GM18508 (cell line): ENCODE results near the gene BAIAP2L1.
"Not testable (repeated sequence)": the region's sequence is repeated elsewhere in the genome, so short reads cannot be mapped to it uniquely, and the experiment has no call there.

ENCODE experiments used
- ATAC-seq: cut with Tn5 transposase; IDR thresholded peaks from one replicate; pipeline ENCODE4 v1.9.1; 2021; ENCODE audit warnings: moderate number of reproducible peaks; ENCODE audit not compliant: insufficient read depth, unreplicated experiment

BAIAP2L1 gene

DNA sequence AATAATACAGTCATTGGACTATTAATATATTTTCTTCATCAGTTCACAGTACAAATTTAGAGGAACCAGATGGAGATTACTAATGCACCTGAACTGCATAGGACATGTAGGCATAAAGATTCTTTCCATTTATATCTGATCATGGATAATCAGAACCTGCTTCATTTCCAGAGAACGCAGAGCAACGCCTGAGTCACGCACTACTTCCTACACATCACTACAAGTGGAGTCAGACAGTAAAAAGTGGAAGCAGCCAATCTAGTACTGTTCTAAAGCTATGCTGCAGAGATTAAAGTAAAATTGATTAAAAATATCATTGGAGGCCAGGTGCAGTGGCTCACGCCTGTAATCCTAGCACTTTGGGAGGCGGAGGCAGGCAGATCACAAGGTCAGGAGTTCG is 76.1 kb downstream of the BAIAP2L1 start:
- no peak for ATAC-seq

- ATAC-seq, result no peak
Observed at GRCh38 chr7:98323597-98324322, 77.1 kb downstream of the BAIAP2L1 start.

GRCh38 chr7:98322331-98323270 is 78.3 kb downstream of the BAIAP2L1 start:
- no peak for ATAC-seq

DNA sequence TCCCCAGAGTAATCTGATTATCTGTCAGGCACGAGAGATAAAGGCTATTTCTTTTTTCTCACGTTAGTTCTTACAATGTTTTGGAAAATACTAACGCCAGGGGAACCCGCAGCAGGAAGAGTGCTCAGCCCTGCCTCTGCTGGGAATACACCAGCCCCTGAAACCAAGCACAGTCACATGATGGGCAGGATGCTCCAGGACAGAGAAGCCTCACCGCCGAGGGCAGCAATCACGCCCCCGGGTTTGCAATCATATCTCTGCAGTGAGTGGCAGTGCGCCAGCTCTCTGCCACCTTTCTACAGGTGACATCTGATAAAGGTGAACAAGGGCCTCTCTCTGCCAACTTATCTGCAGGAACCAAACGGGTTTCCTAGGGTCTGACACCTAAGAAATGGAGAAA is 79.6 kb downstream of the BAIAP2L1 start:
- ATAC-seq, result no peak

DNA sequence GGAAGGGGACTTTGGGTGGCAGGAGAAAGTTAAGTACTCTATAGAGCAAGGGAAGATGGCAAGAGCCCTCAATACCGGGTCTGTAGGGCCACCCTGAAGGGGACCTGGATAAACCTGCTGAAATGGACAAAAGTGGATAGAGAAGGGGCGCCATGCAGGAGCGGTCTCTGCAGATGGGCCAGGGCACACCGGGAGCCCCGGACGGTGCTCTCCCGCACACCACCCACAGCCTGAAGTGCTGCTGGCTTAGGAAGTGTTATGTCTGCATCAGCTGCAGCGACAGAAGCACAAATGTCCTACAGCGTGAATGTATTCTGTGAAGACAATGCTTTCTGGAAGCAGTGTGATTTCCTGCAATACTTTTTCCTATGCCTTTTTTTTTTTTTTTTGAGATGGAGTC is 81.7 kb downstream of the BAIAP2L1 start:
- ATAC-seq, result no peak

- ATAC-seq, result no peak
Observed at GRCh38 chr7:98317366-98318040, 83.4 kb downstream of the BAIAP2L1 start.

- ATAC-seq, result not testable (repeated sequence)
Observed at GRCh38 chr7:98315994-98316527, 84.8 kb downstream of the BAIAP2L1 start.

DNA sequence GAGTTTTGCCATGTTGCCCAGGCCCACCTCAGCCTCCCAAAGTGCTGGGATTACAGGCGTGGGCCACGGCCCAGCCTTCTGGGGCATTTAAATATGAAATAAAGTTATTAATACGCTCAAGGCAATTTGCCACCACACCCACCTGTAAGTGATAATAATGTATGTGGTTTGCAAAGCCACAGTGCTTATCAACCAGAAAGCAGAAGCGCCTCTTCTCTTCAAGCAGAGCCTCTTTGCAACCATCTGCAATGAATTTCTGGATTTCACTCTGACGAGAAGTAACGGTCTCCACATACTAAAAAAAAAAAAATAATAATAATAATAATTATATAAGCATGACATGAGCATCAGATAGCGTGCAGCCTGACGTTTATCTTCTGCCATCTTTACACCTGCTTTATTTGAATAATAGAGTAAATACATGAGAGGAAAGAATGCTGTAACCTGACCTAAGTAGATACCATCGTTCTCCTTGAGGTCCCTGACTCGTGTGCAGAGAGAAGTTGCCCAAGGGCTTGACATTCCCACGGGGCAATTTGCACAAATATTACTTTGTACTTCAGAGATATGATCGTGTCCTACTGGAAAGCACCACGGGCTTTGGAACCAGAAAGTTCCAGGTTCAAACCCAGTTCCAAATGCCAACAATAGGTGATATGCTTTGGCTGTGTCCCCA is 85.4 kb downstream of the BAIAP2L1 start:
- no peak for ATAC-seq

- no peak for ATAC-seq
Observed at GRCh38 chr7:98314469-98314868, 86.4 kb downstream of the BAIAP2L1 start.

GRCh38 chr7:98312201-98312600 is 88.7 kb downstream of the BAIAP2L1 start:
- ATAC-seq, result no peak

- no peak for ATAC-seq
Observed at GRCh38 chr7:98309566-98309965, 91.3 kb downstream of the BAIAP2L1 start.

GRCh38 chr7:98307971-98308466 is 92.9 kb downstream of the BAIAP2L1 start:
- ATAC-seq, result no peak

DNA sequence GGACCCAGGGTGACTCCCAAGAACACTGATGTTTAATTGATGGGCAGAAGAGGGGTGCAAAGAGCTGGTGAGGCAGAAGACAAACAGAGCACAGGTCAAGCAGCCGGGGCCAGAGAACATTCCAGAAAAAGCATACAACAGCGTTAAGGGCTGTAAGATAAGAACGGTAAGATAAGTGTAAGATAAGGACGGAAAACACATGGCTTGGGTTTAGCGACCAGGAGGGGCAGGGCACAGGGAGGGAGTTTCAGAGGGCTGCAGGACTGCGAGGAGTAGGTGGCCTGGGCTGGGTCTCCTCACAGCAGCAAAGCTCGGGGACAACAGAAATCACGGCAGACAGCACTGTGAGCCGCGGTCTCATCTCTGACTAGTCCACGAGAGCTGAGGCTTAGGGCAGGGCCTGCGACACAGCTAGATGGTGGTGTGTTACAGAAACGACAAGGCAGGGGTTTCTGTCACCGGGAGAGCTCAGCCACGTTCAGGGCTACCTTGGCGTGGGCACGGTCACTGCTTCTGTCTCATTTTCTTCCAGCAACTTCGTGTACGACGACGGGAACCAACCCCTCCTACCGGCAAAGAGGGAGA is 94.8 kb downstream of the BAIAP2L1 start:
- ATAC-seq, result no peak

GRCh38 chr7:98303906-98304305 is 97.0 kb downstream of the BAIAP2L1 start:
- no peak for ATAC-seq

GRCh38 chr7:98303176-98303865 is 97.6 kb downstream of the BAIAP2L1 start:
- ATAC-seq, result no peak

DNA sequence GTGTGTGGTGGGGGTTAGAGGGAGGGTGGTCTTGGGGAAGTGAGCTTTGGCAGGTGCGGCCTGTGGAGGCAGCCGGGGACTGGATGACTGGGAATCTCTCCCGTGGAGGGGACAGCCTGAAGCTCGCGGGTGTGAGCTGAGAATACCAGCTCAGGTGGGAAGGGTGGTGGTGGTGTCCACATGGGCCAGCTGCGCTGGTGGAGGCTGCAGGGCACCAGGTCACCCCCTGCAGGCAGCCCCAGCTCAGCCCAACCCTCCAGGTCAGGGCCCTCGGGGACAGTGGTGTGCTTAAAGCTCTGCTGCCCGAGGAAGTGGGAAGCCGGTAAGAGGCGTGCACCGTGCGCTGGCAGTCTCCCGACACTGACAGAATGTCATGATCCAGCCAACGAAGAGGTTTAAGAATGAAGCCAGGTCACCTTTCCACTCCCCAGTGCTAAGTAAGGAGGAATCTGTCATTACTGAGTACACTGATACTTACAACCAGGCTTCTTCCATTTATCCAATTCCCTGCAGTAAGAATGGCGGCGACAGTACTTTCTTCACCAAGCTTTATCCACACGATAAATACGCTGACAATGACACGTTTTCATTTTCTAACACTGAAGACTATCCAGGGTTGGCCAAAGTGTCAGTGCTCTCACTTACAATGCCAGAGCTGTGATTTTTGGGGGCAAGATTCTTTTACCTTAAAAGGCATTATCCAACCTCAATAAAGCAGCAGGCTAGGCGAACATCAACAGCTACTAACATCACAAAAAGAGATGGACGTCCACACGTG is 99.0 kb downstream of the BAIAP2L1 start:
- no peak for ATAC-seq

- ATAC-seq, result no peak
Observed at GRCh38 chr7:98300595-98301372, 100.1 kb downstream of the BAIAP2L1 start.
